ENCODE data around the gene BAZ1B. TPM values are rescaled to one million over a fixed set of nuclear protein-coding genes. Genes with fewer than 3 reads are reported as not detected.

BAZ1B gene
- total and polyA plus RNA-seq, 2 of the 4 experiments (the other 2 are of a cell fraction): 20.2 to 45.0 TPM

DNA sequence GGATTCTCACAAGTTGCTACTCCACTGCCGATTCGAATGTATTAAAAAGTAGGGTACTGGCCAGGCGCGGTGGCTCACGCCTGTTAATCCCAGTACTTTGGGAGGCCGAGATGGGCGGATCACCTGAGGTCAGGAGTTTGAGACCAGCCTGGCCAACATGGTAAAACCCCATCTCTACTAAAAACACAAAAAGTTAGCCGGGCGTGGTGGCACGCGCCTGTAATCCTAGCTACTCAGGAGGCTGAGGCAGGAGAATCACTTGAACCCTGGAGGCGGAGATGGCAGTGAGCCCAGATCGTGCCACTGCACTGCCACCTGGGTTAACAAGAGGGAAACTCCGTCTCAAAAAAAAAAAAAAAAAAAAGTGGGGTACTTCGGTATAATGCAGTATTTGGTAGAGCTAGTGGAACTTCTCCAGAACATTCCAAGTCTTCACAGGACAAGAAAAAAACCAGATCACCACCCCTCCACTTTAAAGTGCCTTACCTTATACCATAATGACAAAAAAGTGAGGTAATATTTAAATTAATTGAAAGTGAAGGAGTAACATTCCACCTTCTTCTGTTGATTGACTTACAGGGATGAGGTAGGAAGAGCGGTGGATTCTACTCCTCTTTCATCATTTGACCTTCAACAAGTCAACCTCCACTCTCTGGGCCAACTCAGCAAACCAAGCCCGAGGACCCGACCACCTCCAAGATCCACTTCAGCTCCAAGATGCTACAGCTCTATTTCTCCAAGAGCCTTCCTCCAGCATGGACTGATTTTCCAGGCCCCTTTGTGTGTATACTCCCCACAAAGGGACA lies 2.0 kb downstream of the BAZ1B start (continued):
- TF ChIP-seq, protein P1, sequence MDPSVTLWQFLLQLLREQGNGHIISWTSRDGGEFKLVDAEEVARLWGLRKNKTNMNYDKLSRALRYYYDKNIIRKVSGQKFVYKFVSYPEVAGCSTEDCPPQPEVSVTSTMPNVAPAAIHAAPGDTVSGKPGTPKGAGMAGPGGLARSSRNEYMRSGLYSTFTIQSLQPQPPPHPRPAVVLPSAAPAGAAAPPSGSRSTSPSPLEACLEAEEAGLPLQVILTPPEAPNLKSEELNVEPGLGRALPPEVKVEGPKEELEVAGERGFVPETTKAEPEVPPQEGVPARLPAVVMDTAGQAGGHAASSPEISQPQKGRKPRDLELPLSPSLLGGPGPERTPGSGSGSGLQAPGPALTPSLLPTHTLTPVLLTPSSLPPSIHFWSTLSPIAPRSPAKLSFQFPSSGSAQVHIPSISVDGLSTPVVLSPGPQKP (IDR thresholded peaks at IDR 0.05; ENCODE audit: borderline replicate concordance, low read depth, low read length): no peak

DNA sequence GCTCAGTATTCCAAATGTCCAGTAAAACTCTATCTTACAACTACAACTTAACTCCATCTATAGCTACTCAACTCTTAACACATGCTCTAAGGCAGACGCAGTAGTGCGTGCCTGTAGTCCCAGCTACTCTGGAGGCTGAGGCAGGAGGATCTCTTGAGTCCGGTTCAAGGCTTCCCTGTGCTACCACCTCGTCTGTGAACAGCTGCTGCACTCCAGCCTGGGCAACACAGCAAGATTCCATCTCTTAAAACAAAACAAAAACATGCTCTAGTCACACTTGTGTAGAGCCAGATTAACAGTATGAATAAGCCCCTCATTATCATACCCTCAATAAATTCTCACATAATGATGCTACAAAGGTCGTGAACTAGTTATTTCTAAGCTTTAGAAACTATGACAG lies 3.6 kb downstream of the BAZ1B start:
- no peaks in the 10 kb centered on the region for H3K9me3 ChIP-seq (ENCODE audit: control insufficient read depth, insufficient read depth, low read length)
- H2BK120ac ChIP-seq (ENCODE audit: low read depth, low read length): no peak overlapping the region
- no peak overlapping the region for H3K4me3 ChIP-seq (ENCODE audit: insufficient read depth, low read depth, low read length)
- H3K36me3 ChIP-seq (ENCODE audit: control insufficient read depth, insufficient read depth, low read length): peaks cover 21% of the 10 kb centered on the region
- H3K79me1 ChIP-seq (ENCODE audit: low read depth in 1 of 2, low read length in 2 of 2): peaks cover 0 to 41% of the 10 kb centered on the region in 2 experiments; a peak in 3 of 4 replicates
- H2AFZ ChIP-seq (replicated peaks; ENCODE audit: low read length, poor library complexity): no peak overlapping the region
- H3K4ac ChIP-seq (ENCODE audit: low read depth, low read length): no peak overlapping the region
- H3K14ac ChIP-seq (replicated peaks; ENCODE audit: low read depth, low read length): no peak overlapping the region
- peak overlapping the region; percentile 45 for H3K4me2 ChIP-seq (ENCODE audit: low read depth, low read length)
- H3K56ac ChIP-seq (ENCODE audit: extremely low read depth, insufficient read depth, low read length): no peak overlapping the region
- peaks cover 6% of the 10 kb centered on the region for H3K4me1 ChIP-seq (ENCODE audit: control insufficient read depth, insufficient read depth, low read length)
- no peak overlapping the region for H4K8ac ChIP-seq (ENCODE audit: low read depth in 2 of 2, low read length in 2 of 2)
- peaks cover 67% of the 10 kb centered on the region for H4K20me1 ChIP-seq (ENCODE audit: insufficient read depth, low read length)
- no peak overlapping the region for H2BK15ac ChIP-seq (ENCODE audit: low read depth, low read length)
- H3K23ac ChIP-seq (ENCODE audit: low read depth, low read length): peak overlapping the region; percentile 48; the same call in 1 of the 2 replicates
- no peak overlapping the region; the same call in 1 of the 2 replicates for H2AK5ac ChIP-seq (ENCODE audit: low read depth, low read length)
- no TSS peak for BruUV-seq (replicated peaks)
- ChIA-PET POLR2A (ENCODE audit: unreplicated experiment) (no interaction called here), CTCF (interaction anchor here (0.7 kb wide), 1 partner anchor 33 kb away, joined by 3 read pairs; no protein-coding TSS in a partner anchor)
- H2AK9ac ChIP-seq (replicated peaks; ENCODE audit: low read depth, low read length, poor library complexity): no peak overlapping the region
- H3K9ac ChIP-seq (ENCODE audit: low read depth, low read length): no peak overlapping the region
- in situ Hi-C loops (cut with MboI; ENCODE audit: low sequenced_read_pairs): no loop called here
- ATAC-seq (ENCODE audit: low read depth) (no peak), DNase-seq (no peak)
- TF ChIP-seq POLR2A (IDR thresholded peaks at IDR 0.05; ENCODE audit: low read depth, low read length): no peak
- TF ChIP-seq BHLHE40 (IDR thresholded peaks at IDR 0.05; ENCODE audit: low read depth, low read length): no peak
- TF ChIP-seq MAFK (IDR thresholded peaks at IDR 0.05; ENCODE audit: low read depth, low read length): no peak
- TF ChIP-seq CHD1 (IDR thresholded peaks at IDR 0.05; ENCODE audit: low read depth, low read length): no peak
- no peak for TF ChIP-seq FOS (IDR thresholded peaks at IDR 0.05; ENCODE audit: low read depth, low read length)
- TF ChIP-seq CEBPB (IDR thresholded peaks at IDR 0.05; ENCODE audit: low read depth, low read length): no peak
- no peak for TF ChIP-seq MXI1 (IDR thresholded peaks at IDR 0.05; ENCODE audit: borderline replicate concordance, low read depth, low read length)
- H4K91ac ChIP-seq (ENCODE audit: insufficient read depth, low read depth, low read length): no peak overlapping the region
- H3K18ac ChIP-seq (ENCODE audit: low read depth, low read length): no peak overlapping the region
- no peak overlapping the region for H4K5ac ChIP-seq (ENCODE audit: low read depth, low read length)
- whole genome bisulfite sequencing, 2 experiments (ENCODE audit: extremely low coverage in 2 of 2, insufficient read length in 1 of 2): 90% methylated on average over 2 of the region's 5 CpGs; no CpG with 5 or more reads in 1 of the 2 experiments
- H3K27me3 ChIP-seq (ENCODE audit: control insufficient read depth, insufficient read depth, low read length): no peaks in the 10 kb centered on the region
- no peak overlapping the region for H2BK20ac ChIP-seq (ENCODE audit: low read depth, low read length)
- intact Hi-C loops (cut with micrococcal nuclease): no loop called here
- H2BK5ac ChIP-seq (ENCODE audit: low read depth, low read length, poor library complexity, severe bottlenecking): no peak overlapping the region
- dilution Hi-C loops (cut with HindIII; ENCODE audit: low sequenced_read_pairs, unreplicated experiment): no loop called here
- no peak overlapping the region for H3K27ac ChIP-seq (ENCODE audit: insufficient read depth, low read length)
- H3K9me1 ChIP-seq (ENCODE audit: insufficient read depth, low read length): peaks cover 5% of the 10 kb centered on the region
